ENCODE measurements around the gene DDX42.
"Not testable (repeated sequence)": the region's sequence is repeated elsewhere in the genome, so short reads cannot be mapped to it uniquely, and the experiment has no call there.

DDX42 gene

GRCh38 chr17:63783522-63783921 is 9.6 kb downstream of the DDX42 start:
- no peak for DNase-seq

GRCh38 chr17:63785556-63785955 is 11.6 kb downstream of the DDX42 start:
- DNase-seq = no peak

- DNase-seq = no peak
Observed at GRCh38 chr17:63786117-63786516, 12.1 kb downstream of the DDX42 start.

- no peak for DNase-seq
Observed at GRCh38 chr17:63786971-63787711, 13.2 kb downstream of the DDX42 start.

- no peak for DNase-seq
Observed at GRCh38 chr17:63790057-63790456, 16.1 kb downstream of the DDX42 start.

- DNase-seq = no peak
Observed at GRCh38 chr17:63792055-63792729, 18.2 kb downstream of the DDX42 start.

GRCh38 chr17:63796375-63796774 is 22.4 kb downstream of the DDX42 start:
- DNase-seq = not testable (repeated sequence)

- DNase-seq = no peak
Observed at GRCh38 chr17:63798572-63799106, 24.7 kb downstream of the DDX42 start.

- no peak for DNase-seq
Observed at GRCh38 chr17:63800783-63801182, 26.8 kb downstream of the DDX42 start.

GRCh38 chr17:63804328-63804727 is 30.4 kb downstream of the DDX42 start:
- no peak for DNase-seq

- DNase-seq = no peak
Observed at GRCh38 chr17:63805591-63805990, 31.6 kb downstream of the DDX42 start.

GRCh38 chr17:63809970-63810369 is 36.0 kb downstream of the DDX42 start:
- no peak for DNase-seq

GRCh38 chr17:63816123-63816522 is 42.2 kb downstream of the DDX42 start:
- DNase-seq = no peak

- no peak for DNase-seq
Observed at GRCh38 chr17:63816669-63817068, 42.7 kb downstream of the DDX42 start.

GRCh38 chr17:63817736-63818385 is 43.9 kb downstream of the DDX42 start:
- no peak for DNase-seq

- DNase-seq = no peak
Observed at GRCh38 chr17:63819131-63819530, 45.2 kb downstream of the DDX42 start.

- DNase-seq = no peak
Observed at GRCh38 chr17:63819585-63820537, 45.9 kb downstream of the DDX42 start.

GRCh38 chr17:63820963-63821561 is 47.1 kb downstream of the DDX42 start:
- no peak for DNase-seq

- DNase-seq = no peak
Observed at GRCh38 chr17:63821804-63822203, 47.8 kb downstream of the DDX42 start.

GRCh38 chr17:63822537-63822936 is 48.6 kb downstream of the DDX42 start:
- DNase-seq = no peak

- no peak for DNase-seq
Observed at GRCh38 chr17:63823659-63824331, 49.8 kb downstream of the DDX42 start.

GRCh38 chr17:63824362-63824761 is 50.4 kb downstream of the DDX42 start:
- no peak for DNase-seq
